NOMO-1 treated with dmso at 0.1 percent for 144 hours (cell line): Measurements from ENCODE around the gene APOLD1.
"Not testable (repeated sequence)": the region's sequence is repeated elsewhere in the genome, so short reads cannot be mapped to it uniquely, and the experiment has no call there.

Experiments
- DNase-seq: peaks from one replicate; lab custom pipeline; 2025; ENCODE audit not compliant: unreplicated experiment; lab: John Stamatoyannopoulos, UW

The APOLD1 gene, protein sequence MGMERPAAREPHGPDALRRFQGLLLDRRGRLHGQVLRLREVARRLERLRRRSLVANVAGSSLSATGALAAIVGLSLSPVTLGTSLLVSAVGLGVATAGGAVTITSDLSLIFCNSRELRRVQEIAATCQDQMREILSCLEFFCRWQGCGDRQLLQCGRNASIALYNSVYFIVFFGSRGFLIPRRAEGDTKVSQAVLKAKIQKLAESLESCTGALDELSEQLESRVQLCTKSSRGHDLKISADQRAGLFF

DNA sequence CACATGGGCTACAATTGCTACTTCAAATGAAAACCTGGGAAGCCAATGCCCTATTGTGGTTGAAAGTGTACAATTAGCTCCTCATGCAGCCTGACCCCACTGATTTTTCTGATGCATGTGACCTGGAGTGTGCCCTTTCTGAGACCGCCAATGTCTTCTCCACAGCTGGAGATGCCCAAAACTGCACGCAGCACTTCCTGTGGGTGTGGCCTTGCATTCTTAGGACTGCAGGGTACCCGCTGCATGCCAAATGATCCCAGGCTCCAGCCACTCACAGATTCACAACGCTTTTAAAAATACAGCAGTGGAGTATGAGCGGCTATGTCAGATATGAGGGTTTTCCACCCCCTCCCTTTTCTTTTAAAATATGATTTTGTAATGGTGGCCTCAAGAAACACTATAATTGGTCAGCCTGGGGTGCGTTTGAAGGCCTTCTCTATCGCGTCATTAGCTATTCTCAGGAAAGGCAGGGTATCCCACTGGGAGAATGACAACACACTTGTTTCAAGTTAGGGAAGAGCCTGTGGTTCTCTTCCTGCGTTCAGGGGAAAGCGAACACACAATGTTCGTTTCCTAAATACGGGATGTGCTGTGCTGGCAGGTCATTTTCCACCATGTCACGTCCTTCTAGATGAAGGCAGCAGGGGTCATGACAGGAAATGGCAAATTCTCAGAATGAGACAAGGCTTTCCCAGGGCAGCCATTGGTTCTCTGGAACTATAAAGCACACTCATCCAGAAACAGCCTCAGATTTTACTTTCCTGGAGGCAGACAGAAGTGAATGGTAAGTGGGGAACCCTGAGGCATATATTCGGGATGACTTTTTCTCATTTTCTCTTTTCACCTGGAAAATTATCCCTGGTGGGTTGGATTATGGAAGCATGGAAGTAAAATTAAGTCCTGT is at the start of gene APOLD1:
Gene APOLD1, plus strand, starts transcription at position 749 of the 904 bp plus-strand sequence. Its CDS starts 33 bp downstream, at position 782.
- DNase-seq: no peak

DNA sequence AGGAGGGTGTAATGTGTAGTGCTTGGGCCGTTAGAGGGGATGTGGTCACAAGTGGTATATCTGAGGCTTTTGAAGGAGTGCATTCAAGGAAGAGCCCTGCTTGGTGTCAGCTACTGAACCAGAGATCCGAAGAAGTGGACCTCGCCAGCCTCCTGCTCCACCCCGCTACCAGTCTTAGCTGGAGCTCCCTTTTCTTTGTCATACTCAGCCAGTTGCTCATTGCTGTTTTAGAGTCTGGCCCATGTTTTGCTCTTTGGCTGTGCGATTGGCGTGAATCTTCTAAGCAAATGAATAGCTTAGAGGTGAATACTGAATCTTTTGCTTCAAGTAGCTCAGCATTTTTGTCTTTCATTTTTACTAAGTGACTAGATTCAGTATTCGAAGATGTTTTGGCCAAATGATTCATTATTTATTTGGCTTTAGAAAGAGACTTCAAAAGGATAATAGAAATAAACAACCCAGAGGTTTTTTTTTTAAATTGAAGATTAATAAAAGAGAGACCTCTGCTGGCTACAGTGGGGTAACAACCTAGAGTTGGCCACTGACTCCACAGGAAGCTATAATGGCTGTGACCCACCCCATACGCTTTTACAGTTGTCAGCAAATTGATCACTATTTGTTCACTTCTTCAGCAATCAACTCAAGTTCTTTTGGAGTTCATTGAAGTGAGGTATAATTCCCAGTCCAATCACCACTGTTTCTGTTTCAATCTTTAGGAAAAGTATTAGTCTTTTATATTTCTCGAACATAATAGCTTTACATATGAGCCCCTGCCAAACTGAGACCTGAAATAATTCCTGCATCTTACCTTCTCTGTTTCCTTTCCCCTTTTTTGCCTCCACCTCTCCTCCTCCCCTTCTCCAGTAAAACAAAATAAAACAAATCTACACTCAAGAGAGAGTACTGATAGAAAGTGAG is 48.4 kb upstream of the APOLD1 start:
- no peak for DNase-seq

DNA sequence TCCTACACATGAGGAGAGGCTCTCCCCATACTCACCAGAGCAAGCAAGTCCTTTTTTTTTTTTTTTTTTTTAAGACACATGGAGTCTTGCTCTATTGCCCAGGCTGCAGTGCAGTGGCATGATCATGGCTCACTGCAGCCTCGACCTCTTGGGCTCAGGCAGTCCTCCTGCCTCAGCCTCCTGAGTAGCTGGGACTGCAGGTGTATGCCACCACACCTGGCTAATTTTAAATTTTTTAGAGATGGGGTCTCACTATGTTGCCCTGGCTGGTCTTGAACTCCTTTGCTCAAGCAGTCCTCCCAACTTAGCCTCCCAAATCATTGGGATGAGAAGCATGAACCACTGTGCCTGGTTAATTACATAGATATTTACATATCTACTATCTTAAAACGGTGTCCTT is 47.3 kb upstream of the APOLD1 start:
- DNase-seq: not testable (repeated sequence)

DNA sequence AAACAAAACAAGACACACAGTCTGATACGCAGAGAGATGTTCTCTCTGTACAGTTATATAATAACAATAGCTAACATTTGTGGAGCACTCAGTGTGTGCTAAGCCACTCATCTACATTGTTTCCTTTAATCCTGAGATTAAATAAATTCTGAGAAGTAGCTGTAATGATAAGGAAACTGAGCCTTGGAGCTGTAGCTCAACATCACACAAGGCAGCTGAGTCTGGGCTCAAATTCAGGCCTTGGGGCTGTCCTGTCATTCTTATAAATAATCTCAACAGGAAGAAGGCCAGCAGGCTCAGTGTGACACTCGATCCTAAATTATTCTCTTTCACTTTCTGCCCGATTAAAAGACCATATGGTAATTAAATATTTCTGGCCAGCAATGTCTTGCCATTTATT is 43.8 kb upstream of the APOLD1 start:
- DNase-seq: no peak

GRCh38 chr12:12744546-12745305 is 40.7 kb upstream of the APOLD1 start:
- DNase-seq: no peak

DNA sequence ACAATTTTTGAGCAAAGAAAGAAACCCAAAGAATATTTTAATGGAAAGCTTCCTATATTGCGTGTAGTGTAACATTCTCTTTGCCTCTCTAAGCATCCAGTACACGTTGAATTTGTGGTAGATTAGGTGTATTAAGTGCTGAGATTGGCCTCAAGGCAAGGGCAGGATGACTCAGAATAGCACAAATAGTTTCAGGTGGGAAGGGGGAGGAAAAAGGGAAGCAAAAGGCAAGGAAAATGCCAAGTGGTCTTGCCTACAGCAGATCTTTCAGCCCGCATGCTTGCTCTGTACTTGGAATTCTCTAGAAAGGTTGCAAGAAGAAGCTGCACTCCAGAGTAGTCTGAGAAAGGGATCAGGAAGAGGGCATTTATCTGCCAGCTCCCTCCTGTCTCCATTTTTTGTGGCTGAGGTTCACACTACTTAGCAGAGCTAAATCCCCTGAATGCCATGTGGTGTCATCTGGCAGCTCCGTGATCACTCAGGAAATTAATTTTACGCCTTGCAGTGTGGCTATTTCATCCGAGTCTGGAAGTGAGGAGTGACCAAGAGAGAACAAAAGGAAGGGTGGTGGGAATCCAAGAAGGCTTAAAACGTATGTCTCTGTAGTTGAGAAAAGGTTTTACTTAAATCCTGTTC is 39.8 kb upstream of the APOLD1 start:
- no peak for DNase-seq

- no peak for DNase-seq
Observed at GRCh38 chr12:12747278-12747677, 38.2 kb upstream of the APOLD1 start.

- DNase-seq: no peak
Observed at GRCh38 chr12:12748044-12748443, 37.4 kb upstream of the APOLD1 start.

GRCh38 chr12:12749433-12749832 is 36.0 kb upstream of the APOLD1 start:
- DNase-seq: no peak

DNA sequence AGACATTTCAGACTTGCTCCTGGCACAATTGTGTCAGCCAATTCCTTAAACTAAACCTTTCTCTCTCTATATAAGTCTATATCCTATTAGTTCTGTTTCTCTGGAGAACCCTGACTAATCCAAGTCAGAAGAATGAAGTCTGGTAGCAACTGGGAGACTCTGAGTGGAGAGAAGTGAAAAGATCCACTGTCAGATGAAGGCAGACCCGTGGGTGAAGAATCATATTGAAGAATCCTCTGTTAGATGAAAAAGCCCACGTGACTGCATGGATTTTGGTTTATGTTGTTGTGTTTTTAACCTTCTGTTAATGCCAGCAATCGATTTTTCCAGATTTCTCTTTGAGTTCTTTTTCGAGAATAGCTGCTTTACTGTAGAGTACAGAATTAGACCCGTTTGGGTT is 29.5 kb upstream of the APOLD1 start:
- no peak for DNase-seq

DNA sequence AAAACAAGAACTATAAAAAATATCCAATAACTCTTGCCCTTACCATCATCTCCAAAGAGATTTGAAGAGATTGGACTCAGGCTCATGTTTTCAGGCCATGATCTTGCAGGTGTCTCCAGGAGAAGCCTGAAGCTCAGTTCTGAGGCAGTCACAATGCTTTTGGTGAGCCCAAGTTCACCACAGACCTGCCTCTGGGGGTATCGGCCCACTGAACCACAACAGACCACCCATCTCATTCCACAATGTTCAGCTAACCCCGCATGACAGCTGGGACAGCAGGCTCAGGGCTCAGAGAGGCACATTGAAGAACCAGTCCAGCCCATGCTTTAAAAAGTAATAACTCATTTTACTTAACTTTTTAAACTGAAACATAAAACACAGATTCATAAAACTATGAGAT is 28.3 kb upstream of the APOLD1 start:
- DNase-seq: no peak

DNA sequence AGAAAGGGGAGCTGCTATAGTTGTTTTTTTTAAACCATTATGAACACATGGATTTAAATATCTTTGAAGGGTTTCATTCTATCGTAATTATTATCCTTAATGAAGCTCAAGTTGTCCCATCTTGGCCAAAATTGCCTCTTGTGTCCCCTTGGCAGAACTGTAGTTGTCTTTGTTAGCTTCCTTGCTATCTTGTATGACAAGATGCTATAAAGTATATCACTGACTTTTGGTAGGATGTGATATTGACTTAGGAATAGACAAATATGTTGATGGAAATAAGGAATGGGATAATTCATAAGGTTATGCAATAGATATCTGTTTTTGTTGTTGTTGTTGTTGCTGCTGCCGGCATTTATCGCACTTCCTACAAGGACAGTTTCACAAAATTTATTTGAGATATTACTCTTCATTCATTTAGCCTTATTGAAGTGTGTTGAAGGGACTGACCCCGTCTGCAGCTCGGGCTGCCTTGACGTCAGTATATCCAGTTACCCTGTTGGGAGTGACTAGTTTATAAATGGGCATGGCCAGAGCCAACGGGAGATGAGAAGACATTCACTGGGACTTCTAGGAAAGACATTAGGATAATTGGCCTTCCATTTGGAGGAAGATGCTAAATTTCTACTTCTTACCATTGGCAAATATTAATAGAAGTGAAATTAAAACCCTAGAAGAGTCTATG is 26.1 kb upstream of the APOLD1 start:
- DNase-seq: no peak

DNA sequence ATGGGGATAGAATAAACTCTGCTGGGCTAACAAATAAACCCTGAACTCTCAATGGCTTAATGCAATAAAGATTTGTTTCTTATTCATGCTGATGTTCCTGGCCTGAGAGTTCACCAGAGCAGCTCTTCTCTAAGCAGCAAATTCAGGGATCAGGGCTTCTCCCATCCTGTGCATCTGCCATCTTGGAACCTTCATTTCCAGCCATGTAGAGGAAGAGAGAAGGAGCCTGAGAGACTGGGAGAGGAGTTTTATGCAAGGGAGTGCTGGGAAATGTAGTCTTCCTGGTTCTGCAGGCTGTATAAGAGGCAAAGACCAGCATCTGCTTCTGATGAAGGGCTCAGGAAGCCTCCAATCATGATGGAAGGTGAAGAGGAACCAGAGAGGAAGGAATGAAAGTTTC is 20.6 kb upstream of the APOLD1 start:
- no peak for DNase-seq

GRCh38 chr12:12770262-12770661 is 15.2 kb upstream of the APOLD1 start:
- no peak for DNase-seq

- DNase-seq: no peak
Observed at GRCh38 chr12:12774791-12775190, 10.7 kb upstream of the APOLD1 start.

DNA sequence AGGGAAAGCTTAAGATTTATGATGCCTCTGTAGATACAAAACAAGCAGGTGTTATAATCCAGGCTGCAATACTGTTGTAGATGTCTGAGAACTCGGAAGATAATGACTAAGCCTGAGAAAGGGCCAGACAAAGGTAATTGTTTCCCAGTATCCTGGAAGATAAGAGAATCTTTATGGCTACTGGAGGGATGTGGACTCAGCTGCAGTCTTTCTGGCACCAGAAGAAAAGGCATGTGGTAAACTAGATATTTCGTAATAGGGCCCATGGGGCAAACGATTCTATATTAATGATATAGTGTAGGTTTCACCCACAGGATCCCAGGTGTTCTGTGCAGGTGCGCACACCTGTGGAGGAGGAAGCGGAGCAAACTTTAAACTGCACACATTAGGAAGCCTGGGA is 9.2 kb upstream of the APOLD1 start:
- no peak for DNase-seq

GRCh38 chr12:12777092-12777491 is 8.4 kb upstream of the APOLD1 start:
- DNase-seq: no peak

DNA sequence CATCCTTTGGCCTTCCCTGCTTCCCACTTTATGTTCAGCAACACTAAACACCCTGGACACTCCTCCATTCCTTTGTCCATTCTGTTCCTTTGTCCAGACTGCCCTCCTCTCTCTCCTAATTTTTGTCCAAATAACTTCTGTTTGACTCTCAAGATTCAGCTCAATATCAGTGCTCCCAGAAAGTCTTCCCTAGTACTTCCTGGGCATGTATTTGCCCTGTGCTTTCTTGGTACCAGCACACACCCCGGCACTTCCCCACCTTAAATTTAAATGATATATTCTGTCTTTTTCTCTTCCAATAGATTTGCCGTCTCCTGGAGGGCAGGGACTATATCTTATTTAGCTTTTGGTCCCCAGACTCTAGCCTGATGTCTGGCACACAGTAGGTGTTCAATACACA is 6.5 kb upstream of the APOLD1 start:
- no peak for DNase-seq

GRCh38 chr12:12779529-12779928 is 5.9 kb upstream of the APOLD1 start:
- no peak for DNase-seq

DNA sequence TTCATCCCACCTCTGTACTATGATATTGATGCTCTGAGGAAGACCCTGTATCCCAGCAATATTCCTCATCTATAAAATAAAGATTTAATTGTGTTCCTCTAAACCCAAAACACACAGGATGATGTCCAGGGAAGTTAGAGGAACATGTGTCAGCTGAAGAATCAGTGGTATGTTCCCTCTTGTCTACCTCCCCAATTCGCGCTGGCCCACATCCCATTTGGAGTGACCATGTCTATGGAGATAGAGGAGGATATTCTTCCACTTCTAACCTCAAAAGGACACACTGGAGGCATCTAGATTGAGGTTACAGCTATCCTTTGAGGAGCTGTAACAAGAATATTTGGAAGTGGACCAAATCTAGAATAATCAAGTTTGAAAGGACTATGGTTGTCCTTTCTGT is 1.3 kb upstream of the APOLD1 start:
- DNase-seq: no peak
